ENCODE measurements around the gene AACS.

- TF ChIP-seq CTCF (IDR thresholded peaks at IDR 0.05 in 2 of 3, conservative IDR thresholded peaks at IDR 0.05 in 1 of 3; ENCODE audit: control insufficient read depth in 2 of 3, extremely low read depth in 1 of 3, insufficient read depth in 1 of 3, low read depth in 3 of 3, low read length in 3 of 3) = no peak
- TF ChIP-seq HDAC2 (IDR thresholded peaks at IDR 0.05) = no peak
- TF ChIP-seq JUNB (IDR thresholded peaks at IDR 0.05) = no peak
- TF ChIP-seq POLR2A (IDR thresholded peaks at IDR 0.05; ENCODE audit: low read depth, low read length) = no peak
- no peak for TF ChIP-seq FOS (IDR thresholded peaks at IDR 0.05; ENCODE audit: borderline replicate concordance, extremely low read depth, insufficient read length)
- no peak for TF ChIP-seq IKZF2 (IDR thresholded peaks at IDR 0.05)
- TF ChIP-seq RBBP5 (conservative IDR thresholded peaks at IDR 0.05) = no peak
- TF ChIP-seq EGR1 (IDR thresholded peaks at IDR 0.05; ENCODE audit: borderline replicate concordance in 1 of 2, low read depth in 2 of 2, low read length in 2 of 2) = no peak
- no peak for TF ChIP-seq ESRRA (IDR thresholded peaks at IDR 0.05; ENCODE audit: low read length)
- TF ChIP-seq PBX3 (IDR thresholded peaks at IDR 0.05; ENCODE audit: insufficient replicate concordance, low read depth, low read length) = no peak
- no peak for TF ChIP-seq POLR2AphosphoS2 (IDR thresholded peaks at IDR 0.05; ENCODE audit: low read depth, low read length)
- no peak for TF ChIP-seq TARDBP (IDR thresholded peaks at IDR 0.05; ENCODE audit: borderline replicate concordance)
Measured at GRCh38 chr12:125124320-125124966, 59.2 kb downstream of the AACS start.
